ENCODE measurements around the gene PAPSS2. TPM values are rescaled to one million over a fixed set of nuclear protein-coding genes. Genes with fewer than 3 reads are reported as not detected.
"Not testable (repeated sequence)": the region's sequence is repeated elsewhere in the genome, so short reads cannot be mapped to it uniquely, and the experiment has no call there.

The PAPSS2 gene
- total RNA-seq, 1 experiment from 2014 or later, result 0.17 TPM

DNA sequence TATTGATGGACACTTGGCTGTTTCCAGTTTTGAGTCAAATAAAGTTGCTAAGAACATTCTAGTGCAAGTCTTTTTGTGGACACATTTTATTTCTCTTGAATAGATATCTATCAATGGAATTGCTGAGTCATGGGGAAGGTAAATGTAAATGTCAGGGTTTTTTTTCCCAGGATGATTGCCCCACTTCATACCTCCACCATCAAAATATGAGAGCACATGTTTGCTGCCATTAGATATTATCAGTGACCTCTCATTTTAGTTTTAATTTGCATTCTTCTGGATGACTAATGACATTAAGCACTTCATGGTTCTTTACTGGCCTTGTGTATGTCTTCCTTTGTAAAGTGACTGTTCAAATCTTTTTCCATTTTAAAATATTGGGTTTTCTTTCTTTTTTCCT lies 45.7 kb downstream of the PAPSS2 start:
- DNase-seq (ENCODE audit: low spot score), result no peak

DNA sequence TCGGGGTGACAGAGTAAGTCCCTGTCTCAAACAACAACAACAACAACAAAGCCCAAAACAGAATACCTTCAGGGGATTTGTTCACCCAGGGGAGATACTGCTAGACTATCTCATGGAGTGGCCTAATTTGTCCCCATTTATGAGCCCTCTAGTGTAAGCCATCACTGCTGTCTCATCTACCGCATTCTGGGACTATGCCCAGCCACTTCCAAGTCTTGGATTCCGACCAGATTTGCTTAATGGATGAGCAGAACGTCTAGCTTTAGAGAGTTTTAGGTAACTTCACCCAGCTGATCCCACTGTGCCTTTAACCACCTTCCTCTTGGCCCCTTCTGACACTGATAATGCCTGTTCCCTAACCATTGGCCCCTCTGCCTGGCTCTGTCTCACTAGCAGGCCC lies 47.1 kb downstream of the PAPSS2 start:
- no peak for DNase-seq (ENCODE audit: low spot score)

DNA sequence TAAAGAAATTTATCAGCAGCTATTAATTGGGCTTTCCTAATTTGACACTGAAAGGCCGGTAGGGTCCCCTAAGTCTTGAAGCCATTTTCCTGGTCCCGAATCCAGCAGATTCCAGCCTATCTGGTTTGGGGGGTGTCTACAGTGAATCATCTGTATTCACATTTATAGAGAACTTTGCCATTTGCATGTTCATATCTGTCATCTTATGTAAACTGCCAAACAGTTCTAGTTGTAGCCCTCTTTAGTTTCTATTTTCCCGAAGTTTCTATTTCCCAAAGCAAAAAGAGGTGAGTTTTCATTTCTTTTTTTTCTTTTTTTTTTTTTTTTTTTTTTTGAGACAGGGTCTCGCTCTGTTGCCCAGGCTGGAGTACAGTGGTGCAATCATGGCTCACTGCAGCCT lies 47.6 kb downstream of the PAPSS2 start:
- no peak for DNase-seq (ENCODE audit: low spot score)

DNA sequence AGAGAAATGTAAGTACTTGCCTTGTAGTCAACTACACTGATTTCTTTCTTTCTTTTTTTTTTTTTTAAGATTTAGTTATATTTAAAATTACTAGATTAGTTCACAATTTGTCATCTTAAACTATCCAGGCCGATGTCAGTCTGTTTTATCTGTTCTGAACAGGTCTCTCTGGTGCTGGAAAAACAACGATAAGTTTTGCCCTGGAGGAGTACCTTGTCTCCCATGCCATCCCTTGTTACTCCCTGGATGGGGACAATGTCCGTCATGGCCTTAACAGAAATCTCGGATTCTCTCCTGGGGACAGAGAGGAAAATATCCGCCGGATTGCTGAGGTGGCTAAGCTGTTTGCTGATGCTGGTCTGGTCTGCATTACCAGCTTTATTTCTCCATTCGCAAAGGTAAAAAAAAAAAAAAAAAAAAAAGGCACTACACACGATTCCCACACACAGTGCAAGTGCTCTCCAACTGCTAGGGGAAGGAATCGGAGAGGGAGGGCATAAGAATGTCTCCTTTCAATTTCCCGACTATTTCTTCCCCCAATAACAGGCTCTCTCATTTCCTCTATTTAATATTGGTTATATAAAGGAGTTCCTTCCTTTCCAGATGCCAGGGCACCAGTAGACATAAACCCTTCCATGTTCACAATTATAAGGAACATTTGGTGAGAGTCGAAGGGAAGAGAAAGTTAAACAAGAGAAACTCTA lies 53.4 kb downstream of the PAPSS2 start:
- no peak for DNase-seq (ENCODE audit: low spot score)

DNA sequence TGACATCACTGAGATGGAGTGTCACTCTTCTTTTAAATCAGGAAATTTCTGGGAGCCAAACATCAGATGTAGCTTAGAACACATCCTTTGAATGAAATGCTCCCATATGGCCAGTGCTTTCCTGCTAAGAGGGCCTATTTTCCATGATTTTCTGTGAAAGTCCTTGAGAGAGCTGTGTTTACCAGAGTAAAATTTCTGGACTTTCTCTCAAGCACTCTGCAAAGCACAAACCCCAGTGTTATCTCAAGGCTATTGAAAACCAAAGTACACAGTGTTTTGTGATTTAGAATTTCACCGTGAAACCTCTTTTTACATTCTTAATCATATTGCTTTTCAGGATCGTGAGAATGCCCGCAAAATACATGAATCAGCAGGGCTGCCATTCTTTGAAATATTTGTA lies 54.0 kb downstream of the PAPSS2 start:
- no peak for DNase-seq (ENCODE audit: low spot score)

DNA sequence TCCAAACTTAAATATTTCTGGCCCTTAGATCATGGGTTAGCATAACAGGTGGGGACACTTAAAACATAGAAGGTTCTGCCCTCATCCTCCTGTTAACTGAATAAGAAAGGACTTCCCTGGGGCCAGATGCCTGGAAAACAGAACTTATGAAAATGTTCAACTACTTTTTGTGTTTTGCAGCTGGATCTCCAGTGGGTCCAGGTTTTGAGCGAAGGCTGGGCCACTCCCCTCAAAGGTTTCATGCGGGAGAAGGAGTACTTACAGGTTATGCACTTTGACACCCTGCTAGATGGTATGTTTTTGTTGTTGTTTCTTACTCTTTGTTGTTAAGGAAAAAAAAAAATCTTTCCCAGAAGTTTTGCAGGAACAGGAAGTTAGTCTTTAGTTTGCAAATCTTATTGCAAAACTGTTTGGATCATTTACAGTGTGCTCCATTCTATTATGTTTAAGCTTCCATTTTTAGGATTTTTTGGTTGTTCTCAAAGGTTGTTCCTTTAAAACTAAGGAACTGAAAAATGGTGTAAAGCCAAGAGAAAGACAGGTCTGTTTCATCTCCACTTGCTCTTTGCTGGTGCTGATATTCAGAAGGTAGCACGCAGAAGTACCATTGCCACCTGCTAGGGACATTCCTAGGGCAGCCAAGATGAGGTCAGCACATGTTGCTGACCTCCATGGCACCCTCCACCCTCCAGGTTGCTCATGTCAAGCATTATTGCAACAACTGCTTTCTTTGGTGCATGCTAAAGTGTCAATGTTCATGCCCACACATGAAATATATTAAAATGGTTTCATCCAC lies 56.1 kb downstream of the PAPSS2 start:
- DNase-seq (ENCODE audit: low spot score), result no peak

DNA sequence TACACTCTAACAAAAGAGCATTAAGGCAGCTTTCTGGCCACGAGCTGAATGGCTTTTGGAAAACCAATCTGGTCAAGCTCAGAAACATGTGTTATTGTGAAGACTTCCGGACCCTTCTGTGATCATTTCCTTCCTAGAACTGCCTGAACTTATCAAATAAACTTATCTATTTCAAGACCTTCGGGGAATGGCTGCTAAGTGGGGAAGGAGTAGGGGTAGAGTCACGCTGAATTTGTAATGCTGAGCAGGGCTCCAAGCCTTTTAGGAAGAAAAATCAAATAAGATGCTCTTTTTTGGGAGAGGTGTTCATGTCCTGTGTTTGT lies 56.6 kb downstream of the PAPSS2 start:
- no peak for DNase-seq (ENCODE audit: low spot score)

DNA sequence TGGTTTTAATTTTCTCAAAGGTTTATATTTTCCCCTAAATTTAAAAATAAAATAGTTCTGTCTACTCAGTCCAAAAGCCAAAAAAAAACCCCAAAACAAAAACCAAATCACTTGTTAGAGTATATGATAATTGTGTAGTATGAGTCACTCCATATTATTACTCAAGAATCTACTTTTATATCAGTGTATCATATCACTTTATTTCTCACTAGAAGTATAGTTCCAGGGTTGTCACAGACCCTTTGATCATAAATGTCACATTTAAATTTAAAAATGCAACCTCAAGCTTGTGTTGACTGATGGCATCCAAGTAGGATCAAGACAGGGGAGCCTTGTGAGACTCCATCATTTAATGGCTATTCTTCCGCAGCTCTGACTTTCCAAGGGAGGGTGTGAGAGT lies 61.0 kb downstream of the PAPSS2 start:
- DNase-seq (ENCODE audit: low spot score), result no peak

DNA sequence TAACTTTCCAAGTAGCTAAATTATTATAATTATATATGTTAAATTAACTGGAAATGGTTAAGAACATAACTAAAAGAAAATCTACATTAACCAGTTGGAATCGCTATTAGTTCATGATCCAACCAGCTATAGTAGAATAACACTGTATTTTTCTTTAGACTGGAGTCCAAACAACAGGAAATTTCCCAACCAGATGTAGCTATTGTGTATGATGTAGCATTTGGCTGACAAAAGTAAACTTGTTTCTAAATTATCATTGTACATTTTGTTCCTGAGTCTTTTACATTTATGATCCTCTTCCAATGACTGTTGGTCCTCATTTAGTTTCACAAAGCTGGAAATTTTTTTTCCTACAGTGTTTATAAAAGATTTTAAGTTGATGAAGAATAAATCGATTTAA lies 62.1 kb downstream of the PAPSS2 start:
- no peak for DNase-seq (ENCODE audit: low spot score)

DNA sequence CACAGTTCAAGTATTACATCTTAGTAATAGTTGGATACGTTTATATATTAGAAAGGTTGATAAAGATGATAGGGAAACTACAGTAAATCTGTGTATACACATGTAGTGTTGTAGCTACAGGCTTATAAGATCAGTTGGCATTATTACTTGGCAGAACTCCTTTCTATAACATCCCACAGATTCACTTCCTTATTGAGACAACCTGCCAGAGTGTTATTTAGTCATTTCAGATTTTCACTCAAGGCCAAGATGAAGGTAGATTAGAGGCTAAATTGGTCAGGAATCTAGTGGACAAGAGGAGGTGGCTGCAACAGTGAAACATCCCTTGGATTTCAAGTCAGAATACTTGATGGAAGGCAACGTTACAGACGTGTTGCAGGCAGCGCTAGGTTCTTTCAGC lies 63.0 kb downstream of the PAPSS2 start:
- no peak for DNase-seq (ENCODE audit: low spot score)

DNA sequence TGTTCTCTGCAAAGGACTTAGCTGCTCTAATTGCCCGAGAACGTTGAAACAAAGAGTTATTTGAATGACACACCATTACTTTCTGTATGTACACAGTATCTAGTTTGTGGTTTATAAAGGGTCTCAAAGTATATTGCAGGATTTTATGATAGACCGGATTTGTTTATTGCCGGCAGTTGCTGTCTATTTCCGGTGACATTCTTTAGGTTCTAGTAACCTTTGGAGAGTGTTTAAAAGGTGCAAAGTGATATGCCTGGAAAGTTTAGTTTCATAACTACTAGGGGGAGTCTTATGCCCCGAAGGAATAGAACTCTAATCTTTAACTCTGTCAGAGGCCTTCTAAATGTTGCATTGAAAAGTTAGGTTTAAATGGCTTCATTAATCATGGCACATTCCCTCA lies 63.8 kb downstream of the PAPSS2 start:
- no peak for DNase-seq (ENCODE audit: low spot score)

DNA sequence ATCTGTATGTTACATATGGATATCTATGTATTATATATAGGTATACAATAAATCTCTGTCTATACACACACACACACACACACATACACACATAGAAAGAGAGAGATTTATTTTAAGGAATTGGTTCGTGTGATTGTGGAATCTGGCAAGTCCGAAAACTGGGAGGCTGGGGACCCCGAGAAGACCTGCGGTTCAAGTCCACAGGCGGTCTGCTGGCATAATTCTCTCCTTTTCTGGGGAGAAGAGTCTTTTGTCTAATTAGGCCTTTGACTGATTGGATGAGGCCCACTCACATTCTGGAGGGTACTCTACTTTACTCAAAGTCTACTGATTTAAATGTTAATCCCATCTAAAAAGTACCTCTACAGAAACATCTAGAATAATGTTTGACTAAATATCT lies 65.1 kb downstream of the PAPSS2 start:
- no peak for DNase-seq (ENCODE audit: low spot score)

DNA sequence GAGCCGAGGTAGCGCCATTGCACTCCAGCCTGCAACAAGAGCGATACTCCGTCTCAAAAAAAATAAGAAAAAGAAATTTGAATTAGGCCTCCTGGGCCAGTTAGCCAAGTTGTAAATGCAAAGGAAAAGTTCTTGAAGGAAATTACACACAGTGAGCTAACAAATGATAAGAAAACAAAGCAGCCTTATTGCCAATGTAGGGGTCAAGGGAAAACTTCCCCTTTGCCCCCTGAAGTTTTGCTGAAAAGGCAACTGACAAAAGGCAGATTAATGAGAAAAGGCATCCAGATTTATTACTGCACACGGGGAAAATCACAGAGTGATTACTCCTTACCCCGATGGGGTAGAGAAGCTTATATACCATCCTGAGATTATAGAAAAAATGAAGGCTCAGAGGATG lies 70.3 kb downstream of the PAPSS2 start:
- no peak for DNase-seq (ENCODE audit: low spot score)

DNA sequence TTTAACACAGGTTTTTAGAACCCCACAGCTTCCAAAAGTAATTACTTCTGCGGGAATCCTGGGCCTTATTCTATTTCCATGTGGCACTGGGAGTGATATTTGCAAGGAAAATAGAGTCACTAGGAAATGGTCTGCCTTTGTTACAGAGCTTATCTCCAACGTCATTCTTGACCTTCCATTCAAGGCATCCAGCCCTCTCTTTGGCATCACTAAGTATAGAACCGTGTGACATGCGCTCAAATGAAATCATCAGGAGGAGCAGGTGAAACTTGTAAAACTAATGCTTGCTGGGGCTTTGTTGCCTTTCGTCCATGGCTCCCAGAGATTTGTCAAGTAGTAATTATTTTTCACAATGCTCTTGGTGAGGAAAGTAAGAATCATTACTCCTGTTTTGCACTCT lies 73.4 kb downstream of the PAPSS2 start:
- DNase-seq (ENCODE audit: low spot score), result no peak

DNA sequence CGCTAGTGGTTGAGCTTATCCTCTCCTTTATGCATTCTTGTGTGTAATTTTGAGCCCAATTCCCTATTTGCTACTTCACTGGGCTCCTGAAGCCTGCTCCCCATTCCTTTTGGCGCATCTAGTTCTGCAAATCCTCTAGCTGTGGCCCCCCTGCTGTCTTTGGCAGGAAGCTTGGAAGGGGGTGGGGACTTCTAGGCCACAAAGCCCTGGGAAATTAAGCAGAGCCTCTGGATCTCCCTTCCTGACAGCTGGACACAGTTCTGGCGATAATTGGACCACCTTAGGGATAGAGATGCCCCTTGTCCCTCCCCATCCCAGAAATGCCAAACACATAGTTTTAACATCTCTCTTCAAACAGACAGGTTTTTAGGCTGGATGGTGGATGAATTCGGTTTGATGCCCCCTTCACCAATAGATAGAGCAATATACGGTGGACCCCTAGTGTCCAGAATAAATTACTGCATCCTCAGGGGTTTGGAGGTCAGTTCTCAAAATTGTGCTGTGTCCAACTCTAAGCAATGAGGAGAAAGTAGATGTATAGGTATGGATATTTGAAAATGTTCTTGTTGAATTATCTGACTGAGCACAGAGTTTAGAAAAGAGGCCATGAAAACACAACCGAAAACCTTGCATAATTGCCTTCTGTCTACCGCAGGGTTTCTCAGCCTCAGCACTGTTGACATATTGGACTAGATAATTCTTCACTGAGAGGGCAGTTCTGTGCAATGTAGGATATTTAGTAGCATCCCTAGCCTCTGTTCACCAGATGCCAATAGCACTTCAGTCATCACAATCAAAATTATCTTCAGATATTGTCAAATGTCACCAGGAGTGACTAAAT lies 75.5 kb downstream of the PAPSS2 start:
- no peak for DNase-seq (ENCODE audit: low spot score)

DNA sequence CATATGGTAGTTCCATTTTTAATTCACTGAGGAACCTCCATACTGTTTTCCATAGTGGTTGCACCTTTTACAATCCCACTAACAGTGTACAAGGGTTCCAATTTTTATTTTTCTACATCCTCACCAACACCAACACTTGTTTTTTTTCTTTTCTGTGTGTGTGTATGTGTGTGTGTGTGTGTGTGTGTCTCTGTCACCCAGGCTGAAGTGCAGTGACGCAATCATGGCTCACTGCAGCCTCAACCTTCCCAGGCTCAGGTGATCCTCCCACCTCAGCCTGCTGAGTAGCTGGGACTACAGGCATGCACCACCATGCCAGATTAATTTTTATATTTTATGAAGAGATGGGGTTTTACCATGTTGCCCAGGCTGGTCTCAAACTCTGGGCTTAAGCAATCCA lies 78.6 kb downstream of the PAPSS2 start:
- not testable (repeated sequence) for DNase-seq (ENCODE audit: low spot score)

DNA sequence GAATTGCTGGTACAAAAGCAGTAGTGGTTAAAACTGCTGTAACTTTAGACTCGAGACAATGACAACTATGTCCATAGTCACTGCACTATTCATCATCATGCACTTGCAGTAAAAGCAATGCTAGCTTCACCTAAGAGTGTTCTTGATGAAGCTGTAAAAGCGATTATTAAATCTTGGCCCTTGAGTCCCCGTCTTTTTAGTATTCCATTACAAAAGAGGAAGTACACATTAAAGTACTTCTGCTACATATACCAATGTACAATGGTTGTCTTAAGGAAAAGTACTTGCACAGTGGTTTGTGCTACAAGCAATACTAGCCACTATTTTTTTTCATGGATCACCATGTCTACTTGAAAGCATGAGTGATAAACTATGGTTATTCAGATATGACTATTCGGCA lies 80.0 kb downstream of the PAPSS2 start:
- no peak for DNase-seq (ENCODE audit: low spot score)

DNA sequence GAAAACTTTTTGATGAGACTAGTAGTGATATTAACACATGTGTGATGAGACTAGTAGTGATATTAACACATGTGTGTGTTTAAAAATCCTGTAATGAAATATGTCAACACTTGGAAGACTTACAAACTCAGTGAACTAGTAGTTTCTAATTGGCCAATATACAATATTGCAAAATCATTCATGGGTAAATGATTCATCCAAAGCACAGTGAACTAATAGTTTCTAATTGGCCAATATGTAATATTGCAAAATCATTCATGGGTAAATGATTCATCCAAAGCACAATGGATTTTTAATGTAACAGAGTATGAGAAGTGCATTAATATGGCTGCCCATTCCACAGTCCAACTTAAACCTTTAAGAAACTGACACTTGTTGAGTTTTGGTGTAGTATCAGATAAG lies 80.6 kb downstream of the PAPSS2 start:
- no peak for DNase-seq (ENCODE audit: low spot score)

DNA sequence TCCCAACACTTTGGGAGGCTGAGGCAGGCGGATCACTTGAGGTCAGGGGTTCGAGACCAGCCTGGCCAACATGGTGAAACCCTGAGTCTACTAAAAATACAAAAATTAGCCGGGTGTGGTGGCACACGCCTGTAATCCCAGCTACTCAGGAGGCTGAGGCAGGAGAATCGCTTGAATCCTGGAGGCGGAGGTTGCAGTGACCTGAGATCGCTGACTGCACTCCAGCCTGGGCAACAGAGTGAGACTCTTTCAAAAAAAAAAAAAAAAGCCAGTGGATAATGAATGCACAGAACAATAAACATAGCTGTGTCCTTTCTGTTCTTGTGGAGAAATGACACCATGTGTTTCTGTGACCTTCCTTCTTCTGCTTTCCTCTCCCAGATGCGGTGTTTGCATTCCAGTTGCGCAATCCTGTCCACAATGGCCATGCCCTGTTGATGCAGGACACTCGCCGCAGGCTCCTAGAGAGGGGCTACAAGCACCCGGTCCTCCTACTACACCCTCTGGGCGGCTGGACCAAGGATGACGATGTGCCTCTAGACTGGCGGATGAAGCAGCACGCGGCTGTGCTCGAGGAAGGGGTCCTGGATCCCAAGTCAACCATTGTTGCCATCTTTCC lies 83.4 kb downstream of the PAPSS2 start:
- not testable (repeated sequence) for DNase-seq (ENCODE audit: low spot score)

DNA sequence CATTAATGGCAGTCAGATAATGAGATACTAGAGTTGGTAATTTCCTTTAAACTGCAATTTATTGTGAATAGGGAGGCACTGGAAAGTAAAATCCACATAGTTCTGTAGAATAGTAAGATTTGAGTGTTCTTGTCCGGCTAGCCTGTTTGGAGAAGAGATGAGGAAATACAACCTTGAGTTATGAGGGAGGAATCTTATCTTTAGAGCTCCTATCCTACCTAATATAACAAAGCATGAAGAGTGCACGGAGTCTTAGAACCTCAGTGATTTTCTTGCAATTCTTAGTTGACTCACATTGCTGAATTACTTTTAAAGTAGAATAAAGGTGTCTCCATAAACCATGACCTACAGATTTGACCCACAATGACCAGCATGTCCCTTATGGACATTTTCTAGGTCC lies 84.9 kb downstream of the PAPSS2 start:
- DNase-seq (ENCODE audit: low spot score), result no peak

DNA sequence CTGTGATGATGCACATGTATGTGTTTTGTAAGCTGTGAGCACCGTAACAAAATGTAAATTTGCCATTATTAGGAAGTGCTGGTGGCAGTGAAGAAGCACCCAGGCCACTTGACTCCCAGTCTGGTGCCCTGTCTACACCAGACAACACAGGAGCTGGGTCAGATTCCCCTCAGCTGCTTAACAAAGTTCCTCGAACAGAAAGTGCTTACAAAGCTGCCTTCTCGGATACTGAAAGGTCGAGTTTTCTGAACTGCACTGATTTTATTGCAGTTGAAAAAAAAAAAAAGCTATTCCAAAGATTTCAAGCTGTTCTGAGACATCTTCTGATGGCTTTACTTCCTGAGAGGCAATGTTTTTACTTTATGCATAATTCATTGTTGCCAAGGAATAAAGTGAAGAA lies 87.2 kb downstream of the PAPSS2 start:
- no peak for DNase-seq (ENCODE audit: low spot score)

DNA sequence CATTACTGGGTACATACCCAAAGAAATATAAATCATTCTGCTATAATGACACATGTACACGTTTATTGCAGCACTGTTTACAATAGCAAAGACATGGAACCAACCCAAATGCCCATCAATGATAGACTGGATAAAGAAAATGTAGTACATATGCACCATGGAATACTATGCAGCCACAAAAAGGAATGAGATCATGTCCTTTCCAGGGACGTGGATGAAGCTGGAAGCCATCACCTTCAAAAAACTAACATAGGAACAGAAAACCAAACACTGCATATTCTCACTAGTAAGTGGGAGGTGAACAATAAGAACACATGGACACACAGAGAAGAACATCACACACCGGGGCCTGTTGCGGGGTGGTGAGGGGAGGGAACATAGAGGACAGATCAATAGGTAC lies 88.6 kb downstream of the PAPSS2 start:
- not testable (repeated sequence) for DNase-seq (ENCODE audit: low spot score)

Data from H4 (cell line).